GM13976 (cell line): Measurements from ENCODE around the gene TRAPPC1.

Source experiments
- DNase-seq: peaks from one replicate; pipeline ENCODE4 v3.0.0; 2012; ENCODE audit warnings: low spot score
- CTCF ChIP-seq: IDR thresholded peaks from 2 replicates; pipeline ENCODE4 v1.5.1; 2012; ENCODE audit warnings: borderline replicate concordance, mild to moderate bottlenecking; ENCODE audit not compliant: insufficient read depth; ENCODE audit errors: extremely low read depth, missing control alignments, control extremely low read depth
- in situ Hi-C: fragments of 300-500 bp; cut with MboI; formaldehyde crosslinking; loops from one replicate; pipeline ENCODE4 v1.12.0; 2022; ENCODE audit warnings: low sequenced_read_pairs, mixed read lengths, inconsistent platforms; ENCODE audit not compliant: unreplicated experiment

Gene TRAPPC1

DNA sequence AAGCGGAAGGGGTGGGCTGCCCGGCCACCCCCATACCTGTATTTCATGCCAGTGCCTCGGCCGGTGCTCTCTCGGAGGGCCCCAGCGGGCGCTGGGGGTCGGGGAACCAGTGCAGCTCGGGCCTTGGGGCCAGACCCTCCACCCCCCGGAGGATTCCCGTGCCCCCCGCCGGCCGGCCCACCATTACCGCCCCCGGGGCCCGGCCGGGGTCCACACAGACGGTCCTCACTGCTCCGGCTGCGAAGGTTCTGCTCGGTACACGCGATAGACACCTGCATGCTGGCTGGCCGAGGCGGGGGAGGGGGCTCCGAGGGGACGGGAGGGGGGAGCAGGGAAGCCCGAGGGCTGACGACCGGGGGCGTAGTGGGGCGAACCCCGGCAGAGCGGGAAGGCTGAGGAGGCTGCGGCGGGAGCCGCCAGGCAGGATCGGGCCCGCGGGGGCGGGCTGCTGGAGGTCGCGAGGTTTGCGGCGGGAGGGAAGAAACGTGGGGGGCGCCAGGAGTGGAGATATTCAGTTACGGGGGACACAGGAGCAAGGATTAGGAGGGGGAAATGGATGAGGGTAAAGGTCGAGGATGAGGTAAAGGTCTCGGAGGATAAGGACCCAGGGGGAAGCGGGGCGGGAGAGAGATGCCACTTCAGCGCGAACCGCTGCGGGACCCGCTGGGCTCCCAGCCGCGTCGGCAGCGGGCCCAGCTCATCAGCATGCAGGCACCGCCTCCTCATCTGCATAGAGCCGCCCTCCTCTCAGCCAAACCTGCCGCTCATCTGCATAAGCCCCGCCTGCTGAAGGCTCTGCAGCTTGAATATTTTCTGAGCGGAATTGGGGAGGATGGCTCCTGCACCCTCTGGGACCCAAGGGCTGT, 2.4 kb downstream of the TRAPPC1 start, which contains the start of gene KCNAB3:
Gene KCNAB3, minus strand, starts transcription at position 699 of the 866 bp plus-strand sequence. Its CDS starts 421 bp downstream, at position 278.
- DNase-seq = peak; percentile 68
- no peak for TF ChIP-seq CTCF
- in situ Hi-C loops = no loop called here

DNA sequence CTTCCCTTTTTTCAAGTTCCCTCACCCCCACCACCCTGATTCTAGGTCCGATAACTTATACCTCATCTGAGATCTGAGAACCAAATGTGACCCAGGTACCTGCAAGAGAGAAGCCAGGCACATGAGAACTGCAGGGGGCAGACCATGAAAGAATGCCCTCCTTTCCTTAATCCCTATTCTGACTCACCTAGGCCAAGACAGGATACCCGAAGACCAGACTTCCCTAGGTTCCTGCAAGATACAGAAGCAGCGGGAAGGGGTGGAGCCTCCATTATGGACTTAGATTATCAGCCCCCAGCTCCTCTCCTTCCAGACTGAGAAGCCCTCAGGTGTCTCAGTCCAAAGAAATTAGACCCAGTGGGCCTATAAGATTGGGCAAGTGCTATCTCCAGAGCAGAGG, 4.2 kb downstream of the TRAPPC1 start:
- DNase-seq = no peak
- in situ Hi-C loops = no loop called here
- TF ChIP-seq CTCF = no peak

GRCh38 chr17:7922845-7923628, 8.7 kb downstream of the TRAPPC1 start:
- TF ChIP-seq CTCF = no peak
- in situ Hi-C loops = no loop called here
- DNase-seq = peak; percentile 84

DNA sequence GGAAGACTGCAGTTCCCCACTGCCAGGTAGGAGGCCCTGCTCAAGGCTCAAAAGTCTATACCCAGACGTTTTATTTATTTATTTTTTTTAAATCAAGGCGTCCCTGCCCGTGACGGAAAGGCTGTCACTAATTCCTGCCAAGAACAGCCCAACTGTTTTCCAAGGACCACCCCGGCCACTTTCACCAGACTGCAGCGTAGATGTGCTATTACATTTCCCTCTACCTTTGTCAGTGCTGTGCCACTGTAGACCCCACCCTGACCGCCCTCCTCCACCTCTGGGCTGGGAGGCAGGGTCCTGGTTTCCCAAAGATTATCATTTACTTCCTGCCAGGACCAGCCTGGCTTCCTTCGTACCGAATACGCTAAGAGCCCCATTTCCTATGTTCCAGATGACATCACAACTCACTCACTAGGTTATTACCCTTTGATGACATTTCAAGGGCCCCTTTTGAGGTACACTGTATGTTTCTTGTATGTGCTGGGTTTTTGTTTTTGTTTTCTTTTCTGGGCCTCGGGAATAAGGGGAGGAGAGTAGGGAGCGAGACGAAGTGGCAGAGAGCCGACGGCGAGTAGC, 9.4 kb downstream of the TRAPPC1 start:
- DNase-seq = no peak
- TF ChIP-seq CTCF = no peak

DNA sequence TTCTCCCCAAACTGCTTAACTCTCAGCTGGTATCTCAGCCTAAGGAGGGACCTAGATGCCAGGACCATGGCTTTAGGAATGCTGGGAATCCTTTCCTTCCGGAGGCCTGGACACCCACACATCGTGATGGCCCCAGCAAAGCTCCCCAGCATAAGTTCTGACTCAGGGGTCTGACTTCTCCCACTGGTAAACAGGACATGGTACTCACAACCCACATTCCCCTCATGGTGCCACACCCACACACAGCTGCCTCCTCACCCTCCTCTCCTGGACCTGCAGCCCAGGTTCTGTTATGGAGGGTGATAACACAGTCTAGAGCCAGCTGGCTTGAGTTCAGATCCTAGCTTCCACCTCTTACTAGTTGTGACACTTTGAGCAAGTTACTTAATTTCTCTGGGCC, 14.9 kb downstream of the TRAPPC1 start:
- no peak for TF ChIP-seq CTCF
- in situ Hi-C loops = no loop called here
- DNase-seq = no peak

More for the DNA sequence above, 9.4 kb downstream of the TRAPPC1 start:
- in situ Hi-C loops = no loop called here

DNA sequence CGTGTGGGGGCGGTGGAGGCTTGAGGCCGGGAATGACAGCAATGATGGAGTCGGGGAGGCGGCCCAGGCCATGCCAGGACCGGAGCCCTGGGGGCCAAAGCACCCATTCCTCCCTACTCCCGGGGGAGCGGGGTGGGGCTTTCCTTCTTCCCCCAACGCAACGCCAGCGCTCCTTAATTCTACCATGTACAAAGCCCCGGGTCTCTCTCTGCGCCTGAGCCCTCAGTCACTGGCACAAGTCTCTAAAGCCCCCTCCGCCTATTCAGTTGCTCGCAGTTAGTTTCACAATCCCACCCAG, 15.4 kb downstream of the TRAPPC1 start:
- no peak for TF ChIP-seq CTCF
- in situ Hi-C loops = no loop called here
- DNase-seq = no peak
